A549 (cell line): Measurements from ENCODE around the gene AMBN. TPM values are rescaled to one million over a fixed set of nuclear protein-coding genes. Genes with fewer than 3 reads are reported as not detected.
A peak's percentile ranks its signal among the peaks of the same experiment; 100 is the strongest.

Experiments used
- ATAC-seq, 2 experiments: fragments of 200-7000 bp in 1 of 2; fragments of >200 bp in 1 of 2; cut with Nextera tagmentation in 1 of 2; cut with Tn5 transposase in 1 of 2; 3 replicates each; pipeline versions ENCODE4 v1.8.0 to v1.9.1; 2018 to 2020; ENCODE audit warnings: mild to moderate bottlenecking in 1 of 2, moderate library complexity in 1 of 2
- CTCF ChIA-PET: fragments of 300-600 bp; sonication (Branson Sonifier 250); formaldehyde crosslinking; extraction: SDS; loops from one replicate; lab custom pipeline; 2021; ENCODE audit warnings: antibody characterized with exemption, inconsistent platforms; lab: Yijun Ruan, JAX
- POLR2A ChIA-PET: fragments of 350-600 bp; formaldehyde crosslinking; extraction: SDS; loops from one replicate; lab custom pipeline; 2021; ENCODE audit warnings: antibody characterized with exemption, inconsistent platforms; lab: Yijun Ruan, JAX
- DNase-seq, 2 experiments: peaks; one replicate each; pipeline versions ENCODE4 v3.0.0 to v3.0.0-alpha.2; 2011 to 2016; ENCODE audit warnings: low read depth in 1 of 2, low spot score in 1 of 2
- FAIRE-seq: peaks from 2 replicates; lab custom pipeline; 2011; peaks lifted over from hg19 to GRCh38; lab: Jason Lieb, UNC
- H3K27ac ChIP-seq, 2 experiments: fragments of >200 bp; sonication (Bioruptor Twin); formaldehyde crosslinking; 3 replicates each; pipeline ENCODE4 v1.5.1; 2016 to 2017
- H3K4me1 ChIP-seq: fragments of >200 bp; sonication (Bioruptor Twin); formaldehyde crosslinking; 3 replicates; pipeline ENCODE4 v1.6.1; 2016
- H3K4me2 ChIP-seq: fragments of >200 bp; sonication (Bioruptor Twin); formaldehyde crosslinking; 3 replicates; pipeline ENCODE4 v1.6.1; 2016
- H3K4me3 ChIP-seq: fragments of >200 bp; sonication (Bioruptor Twin); formaldehyde crosslinking; 3 replicates; pipeline ENCODE4 v1.5.1; 2016
- H3K9me3 ChIP-seq: fragments of >200 bp; sonication (Bioruptor Twin); formaldehyde crosslinking; 3 replicates; pipeline ENCODE4 v1.6.1; 2016
- CBX8 ChIP-seq: fragments of 200-600 bp; sonication (generic); IDR thresholded peaks from 2 replicates; pipeline ENCODE4 v1.6.1; 2016
- EP300 ChIP-seq, 2 experiments: fragments of >200 bp; sonication (Bioruptor Twin); formaldehyde crosslinking; IDR thresholded peaks; 2 replicates in 1 of 2; 3 replicates in 1 of 2; pipeline ENCODE4 v1.6.1; 2016 to 2017
- HOXB13 ChIP-seq: fragments of 250-450 bp; sonication (Bioruptor Pico); IDR thresholded peaks from 2 replicates; pipeline ENCODE4 v1.5.0; 2020; ENCODE audit warnings: low read depth, mild to moderate bottlenecking, moderate library complexity
- KDM1A ChIP-seq: fragments of 200-600 bp; sonication (generic); IDR thresholded peaks from 2 replicates; pipeline ENCODE4 v1.6.1; 2016; ENCODE audit warnings: low read depth, mild to moderate bottlenecking
- NPAS2 ChIP-seq: fragments of 250-450 bp; sonication (Bioruptor Pico); IDR thresholded peaks from 2 replicates; pipeline ENCODE4 v1.8.0; 2022; ENCODE audit warnings: mild to moderate bottlenecking, moderate library complexity, borderline replicate concordance
- RNF2 ChIP-seq: fragments of 200-600 bp; sonication (generic); IDR thresholded peaks from 2 replicates; pipeline ENCODE4 v1.6.1; 2016; ENCODE audit warnings: low read depth, mild to moderate bottlenecking, antibody characterized with exemption, moderate library complexity, borderline replicate concordance
- SREBF2 ChIP-seq: fragments of 450-650 bp; IDR thresholded peaks from 2 replicates; pipeline ENCODE4 v1.6.1; 2014; ENCODE audit warnings: mild to moderate bottlenecking, moderate library complexity
- ZFP36 ChIP-seq: fragments of 450-650 bp; IDR thresholded peaks from 2 replicates; pipeline ENCODE4 v1.6.1; 2014; ENCODE audit warnings: borderline replicate concordance; ENCODE audit not compliant: partially characterized antibody
- ZNF302 ChIP-seq: fragments of 250-450 bp; sonication (Bioruptor Pico); IDR thresholded peaks from 2 replicates; pipeline ENCODE4 v1.9.0; 2021; ENCODE audit warnings: inconsistent platforms, mild to moderate bottlenecking, moderate library complexity
- WGBS: methylation state at CpG from one replicate; pipeline ENCODE4 v1.1.6; 2017; ENCODE audit errors: missing lambda C conversion rate; 5-methylcytosine and 5-hydroxymethylcytosine counted together
- polyA plus RNA-seq, 4 experiments: library from polyadenylated mRNA; depleted of rRNA in 3 of 4; stranded (reverse); fragments of >200 nt; fragmentation: RNase III in 1 of 4; extraction: RNeasy Plus Mini Kit Qiagen cat#74134 plus additional on column Dnase treatment in 1 of 4; gene quantifications; 2 replicates in 3 of 4; 3 replicates in 1 of 4; pipeline ENCODE4 v1.2.3, GENCODE V29; 2011 to 2017
- TF ChIP-seq, protein P1 (sequence below): fragments of 200-600 bp; sonication (generic); IDR thresholded peaks from 2 replicates; pipeline ENCODE4 v1.6.1; 2016; ENCODE audit warnings: antibody characterized with exemption, mild to moderate bottlenecking, moderate library complexity
- TF ChIP-seq, protein P2 (sequence below): fragments of 250-450 bp; sonication (Bioruptor Pico); IDR thresholded peaks from 2 replicates; pipeline ENCODE4 v1.5.0; 2021; ENCODE audit warnings: mild to moderate bottlenecking, moderate library complexity, borderline replicate concordance
- TF ChIP-seq, protein P3 (sequence below): fragments of 150-350 bp; IDR thresholded peaks from 2 replicates; pipeline ENCODE4 v1.6.1; 2014; ENCODE audit warnings: low read depth, mild to moderate bottlenecking, low read length
- TF ChIP-seq, protein P4 (sequence below): fragments of >200 bp; sonication (Bioruptor Twin); formaldehyde crosslinking; IDR thresholded peaks from 2 replicates; pipeline ENCODE4 v1.6.1; 2016
- TF ChIP-seq, protein P5 (sequence below): IDR thresholded peaks from 2 replicates; pipeline ENCODE4 v1.6.1; 2012

The AMBN gene
- polyA plus RNA-seq, 2 of the 4 experiments (the other 2 are of a cell fraction): not detected

DNA sequence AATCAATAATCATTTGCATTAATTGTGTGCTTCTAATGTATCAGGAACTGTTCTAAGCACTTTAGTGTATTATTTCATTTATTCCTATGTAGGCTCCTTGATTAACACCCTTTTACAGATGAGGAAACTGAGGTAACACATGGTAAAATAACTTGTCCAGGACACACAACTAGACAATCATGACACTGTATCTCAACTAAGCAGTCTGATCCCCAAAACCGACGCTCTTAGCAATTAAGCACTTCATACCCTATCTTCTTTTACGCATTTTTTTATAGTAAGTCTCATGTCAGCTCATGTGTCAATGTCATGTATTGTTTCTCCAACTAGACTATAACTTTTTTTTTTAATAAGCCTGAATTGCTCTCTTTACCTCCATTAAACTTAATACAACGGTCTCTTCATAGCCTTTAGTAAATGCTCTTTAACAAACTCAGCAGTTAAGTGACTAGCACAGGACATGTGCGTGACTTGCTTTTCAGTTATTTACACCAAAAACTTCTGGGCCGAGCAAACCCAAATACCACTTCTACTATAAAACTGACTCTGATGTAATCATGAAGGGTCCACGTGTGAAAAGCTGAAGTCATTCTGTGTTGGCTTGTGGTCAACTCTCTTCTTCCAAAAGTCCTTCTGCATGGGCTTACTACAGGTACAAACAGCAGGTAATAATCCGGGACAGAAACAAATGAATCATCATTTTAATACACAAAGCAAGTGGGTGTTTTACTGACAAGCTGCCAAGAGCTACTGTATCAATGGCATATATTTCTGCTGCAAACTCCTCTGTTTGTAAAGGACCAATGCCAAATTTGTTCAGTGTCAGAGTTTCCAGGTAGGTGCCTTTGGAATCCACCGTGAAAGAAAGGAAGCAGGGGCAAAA, 7.9 kb upstream of the AMBN start:
- no peak overlapping the region for H3K4me3 ChIP-seq
- ChIA-PET CTCF (no interaction called here), POLR2A (no interaction called here)
- peaks cover 5% of the 10 kb centered on the region; the same call in 1 of the 3 replicates for H3K4me1 ChIP-seq
- peak in 1 of 2 experiments; percentile 0 for DNase-seq
- no peak for FAIRE-seq
- no peak for TF ChIP-seq KDM1A
- TF ChIP-seq, protein P1, sequence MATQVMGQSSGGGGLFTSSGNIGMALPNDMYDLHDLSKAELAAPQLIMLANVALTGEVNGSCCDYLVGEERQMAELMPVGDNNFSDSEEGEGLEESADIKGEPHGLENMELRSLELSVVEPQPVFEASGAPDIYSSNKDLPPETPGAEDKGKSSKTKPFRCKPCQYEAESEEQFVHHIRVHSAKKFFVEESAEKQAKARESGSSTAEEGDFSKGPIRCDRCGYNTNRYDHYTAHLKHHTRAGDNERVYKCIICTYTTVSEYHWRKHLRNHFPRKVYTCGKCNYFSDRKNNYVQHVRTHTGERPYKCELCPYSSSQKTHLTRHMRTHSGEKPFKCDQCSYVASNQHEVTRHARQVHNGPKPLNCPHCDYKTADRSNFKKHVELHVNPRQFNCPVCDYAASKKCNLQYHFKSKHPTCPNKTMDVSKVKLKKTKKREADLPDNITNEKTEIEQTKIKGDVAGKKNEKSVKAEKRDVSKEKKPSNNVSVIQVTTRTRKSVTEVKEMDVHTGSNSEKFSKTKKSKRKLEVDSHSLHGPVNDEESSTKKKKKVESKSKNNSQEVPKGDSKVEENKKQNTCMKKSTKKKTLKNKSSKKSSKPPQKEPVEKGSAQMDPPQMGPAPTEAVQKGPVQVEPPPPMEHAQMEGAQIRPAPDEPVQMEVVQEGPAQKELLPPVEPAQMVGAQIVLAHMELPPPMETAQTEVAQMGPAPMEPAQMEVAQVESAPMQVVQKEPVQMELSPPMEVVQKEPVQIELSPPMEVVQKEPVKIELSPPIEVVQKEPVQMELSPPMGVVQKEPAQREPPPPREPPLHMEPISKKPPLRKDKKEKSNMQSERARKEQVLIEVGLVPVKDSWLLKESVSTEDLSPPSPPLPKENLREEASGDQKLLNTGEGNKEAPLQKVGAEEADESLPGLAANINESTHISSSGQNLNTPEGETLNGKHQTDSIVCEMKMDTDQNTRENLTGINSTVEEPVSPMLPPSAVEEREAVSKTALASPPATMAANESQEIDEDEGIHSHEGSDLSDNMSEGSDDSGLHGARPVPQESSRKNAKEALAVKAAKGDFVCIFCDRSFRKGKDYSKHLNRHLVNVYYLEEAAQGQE: no peak
- no peak for TF ChIP-seq HOXB13 (CRISPR knock-in tag)
- no peaks in the 10 kb centered on the region for H3K9me3 ChIP-seq
- ATAC-seq: no peak
- WGBS: 45% methylated on average over 9 of the region's 9 CpGs
- H3K27ac ChIP-seq: no peak overlapping the region
- H3K4me2 ChIP-seq: peak overlapping the region; percentile 31; the same call in 1 of the 3 replicates

DNA sequence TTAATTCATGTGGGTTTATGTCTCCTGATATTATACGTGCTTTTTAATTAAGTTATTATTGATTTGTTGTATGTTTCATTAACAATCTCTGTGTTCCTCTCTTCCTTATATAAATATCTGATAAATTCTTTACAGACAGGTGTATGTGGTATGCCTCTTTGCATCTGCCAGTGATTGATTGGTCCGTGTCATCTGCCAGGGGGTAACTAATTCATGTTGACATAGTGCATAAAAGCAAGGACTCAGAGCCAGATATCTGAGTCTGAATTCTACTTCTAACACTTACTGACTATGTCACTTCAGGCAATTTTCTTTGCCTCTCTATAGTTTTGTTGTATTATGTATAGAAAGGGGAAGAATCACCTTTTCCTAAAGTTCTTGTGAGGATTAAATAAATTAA, 5.2 kb upstream of the AMBN start:
- DNase-seq: no peak

DNA sequence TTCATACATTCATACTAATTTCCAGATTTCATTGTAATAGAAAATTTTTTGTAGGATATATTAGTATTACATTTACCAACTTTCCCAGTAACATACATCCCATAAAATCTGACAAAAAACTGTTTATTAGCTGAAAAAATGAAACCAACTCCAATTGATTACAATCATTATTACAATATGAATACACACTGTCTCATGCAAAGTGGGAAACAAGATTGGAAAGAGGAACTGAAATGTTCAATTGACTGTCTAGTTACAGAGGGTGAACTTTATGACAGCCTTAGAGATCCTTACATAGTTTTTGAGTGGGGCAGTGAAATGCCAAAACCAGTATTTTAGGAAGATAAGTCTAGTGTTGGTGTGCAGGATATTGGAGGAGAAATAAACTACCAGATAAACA, 2.3 kb upstream of the AMBN start:
- FAIRE-seq (no peak), ATAC-seq (no peak), DNase-seq (no peak)
- TF ChIP-seq CBX8 (no peak), ZFP36 (no peak)
- H3K27ac ChIP-seq: no peak overlapping the region
- POLR2A ChIA-PET: no interaction called here
- H3K4me1 ChIP-seq: no peaks in the 10 kb centered on the region
- CTCF ChIA-PET: interaction anchor here (1.7 kb wide), 1 partner anchor 12 kb away, joined by 4 read pairs; no protein-coding TSS in a partner anchor
- no peak overlapping the region for H3K4me3 ChIP-seq
- no peak overlapping the region for H3K4me2 ChIP-seq
- H3K9me3 ChIP-seq: no peaks in the 10 kb centered on the region

More for the DNA sequence above, 5.2 kb upstream of the AMBN start:
- FAIRE-seq (no peak), ATAC-seq (no peak)
- H3K4me3 ChIP-seq: no peak overlapping the region
- 35% methylated on average over 2 of the region's 2 CpGs for WGBS
- CTCF ChIA-PET: no interaction called here
- H3K27ac ChIP-seq: no peak overlapping the region
- H3K4me2 ChIP-seq: no peak overlapping the region
- no peaks in the 10 kb centered on the region for H3K9me3 ChIP-seq
- peaks cover 5% of the 10 kb centered on the region; the same call in 1 of the 3 replicates for H3K4me1 ChIP-seq
- POLR2A ChIA-PET: no interaction called here
- TF ChIP-seq, protein P2, sequence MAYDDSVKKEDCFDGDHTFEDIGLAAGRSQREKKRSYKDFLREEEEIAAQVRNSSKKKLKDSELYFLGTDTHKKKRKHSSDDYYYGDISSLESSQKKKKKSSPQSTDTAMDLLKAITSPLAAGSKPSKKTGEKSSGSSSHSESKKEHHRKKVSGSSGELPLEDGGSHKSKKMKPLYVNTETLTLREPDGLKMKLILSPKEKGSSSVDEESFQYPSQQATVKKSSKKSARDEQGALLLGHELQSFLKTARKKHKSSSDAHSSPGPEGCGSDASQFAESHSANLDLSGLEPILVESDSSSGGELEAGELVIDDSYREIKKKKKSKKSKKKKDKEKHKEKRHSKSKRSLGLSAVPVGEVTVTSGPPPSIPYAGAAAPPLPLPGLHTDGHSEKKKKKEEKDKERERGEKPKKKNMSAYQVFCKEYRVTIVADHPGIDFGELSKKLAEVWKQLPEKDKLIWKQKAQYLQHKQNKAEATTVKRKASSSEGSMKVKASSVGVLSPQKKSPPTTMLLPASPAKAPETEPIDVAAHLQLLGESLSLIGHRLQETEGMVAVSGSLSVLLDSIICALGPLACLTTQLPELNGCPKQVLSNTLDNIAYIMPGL (CRISPR knock-in tag): no peak
- TF ChIP-seq, protein P3, sequence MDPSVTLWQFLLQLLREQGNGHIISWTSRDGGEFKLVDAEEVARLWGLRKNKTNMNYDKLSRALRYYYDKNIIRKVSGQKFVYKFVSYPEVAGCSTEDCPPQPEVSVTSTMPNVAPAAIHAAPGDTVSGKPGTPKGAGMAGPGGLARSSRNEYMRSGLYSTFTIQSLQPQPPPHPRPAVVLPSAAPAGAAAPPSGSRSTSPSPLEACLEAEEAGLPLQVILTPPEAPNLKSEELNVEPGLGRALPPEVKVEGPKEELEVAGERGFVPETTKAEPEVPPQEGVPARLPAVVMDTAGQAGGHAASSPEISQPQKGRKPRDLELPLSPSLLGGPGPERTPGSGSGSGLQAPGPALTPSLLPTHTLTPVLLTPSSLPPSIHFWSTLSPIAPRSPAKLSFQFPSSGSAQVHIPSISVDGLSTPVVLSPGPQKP: no peak
- TF ChIP-seq, protein P4, sequence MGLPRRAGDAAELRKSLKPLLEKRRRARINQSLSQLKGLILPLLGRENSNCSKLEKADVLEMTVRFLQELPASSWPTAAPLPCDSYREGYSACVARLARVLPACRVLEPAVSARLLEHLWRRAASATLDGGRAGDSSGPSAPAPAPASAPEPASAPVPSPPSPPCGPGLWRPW: no peak
- TF ChIP-seq EP300 (IDR thresholded peaks at IDR 0.05): no peak
- no peak for TF ChIP-seq NPAS2 (CRISPR knock-in tag)
- TF ChIP-seq SREBF2: no peak
- no peak for TF ChIP-seq HOXB13 (CRISPR knock-in tag)
- TF ChIP-seq, protein P5, sequence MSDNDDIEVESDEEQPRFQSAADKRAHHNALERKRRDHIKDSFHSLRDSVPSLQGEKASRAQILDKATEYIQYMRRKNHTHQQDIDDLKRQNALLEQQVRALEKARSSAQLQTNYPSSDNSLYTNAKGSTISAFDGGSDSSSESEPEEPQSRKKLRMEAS: no peak
- no peak for TF ChIP-seq RNF2
- no peak for TF ChIP-seq ZNF302 (CRISPR knock-in tag)
